HepG2 (cell line): ENCODE data around the gene STX1B. TPM values are rescaled to one million over a fixed set of nuclear protein-coding genes. Genes with fewer than 3 reads are reported as not detected.

ENCODE experiments used
- ELF1 ChIP-seq: sonication (generic); formaldehyde crosslinking; IDR thresholded peaks from 2 replicates; pipeline ENCODE4 v1.4.0; 2020; ENCODE audit warnings: missing genetic modification reagents
- FOXK1 ChIP-seq: sonication (generic); formaldehyde crosslinking; IDR thresholded peaks from 2 replicates; pipeline ENCODE4 v1.4.0; 2020; ENCODE audit warnings: low read depth, missing genetic modification reagents, borderline replicate concordance
- KDM1A ChIP-seq: IDR thresholded peaks from 2 replicates; pipeline ENCODE4 v1.6.1; 2016; ENCODE audit warnings: missing compliant biosample characterization
- MBNL3 ChIP-seq: fragments of 250-450 bp; sonication (Bioruptor Pico); conservative IDR thresholded peaks from 2 replicates; pipeline ENCODE4 v1.8.0; 2022; ENCODE audit warnings: mild to moderate bottlenecking, inconsistent platforms
- SALL2 ChIP-seq: sonication (generic); formaldehyde crosslinking; IDR thresholded peaks from 2 replicates; pipeline ENCODE4 v1.8.1; 2023; ENCODE audit warnings: mild to moderate bottlenecking, missing genetic modification reagents, inconsistent platforms
- SNAI1 ChIP-seq: sonication (generic); formaldehyde crosslinking; IDR thresholded peaks from 2 replicates; pipeline ENCODE4 v1.5.0; 2020; ENCODE audit warnings: mild to moderate bottlenecking, missing genetic modification reagents, borderline replicate concordance
- SSRP1 ChIP-seq: IDR thresholded peaks from 2 replicates; pipeline ENCODE4 v1.6.1; 2016; ENCODE audit warnings: control low read depth
- ZFP90 ChIP-seq: sonication (generic); formaldehyde crosslinking; IDR thresholded peaks from 2 replicates; pipeline ENCODE4 v1.8.0; 2022; ENCODE audit warnings: missing genetic modification reagents, mild to moderate bottlenecking, inconsistent platforms, borderline replicate concordance
- ZNF335 ChIP-seq: sonication (generic); formaldehyde crosslinking; IDR thresholded peaks from 2 replicates; pipeline ENCODE4 v1.4.0; 2020; ENCODE audit warnings: missing genetic modification reagents
- ZNF44 ChIP-seq: sonication (generic); formaldehyde crosslinking; IDR thresholded peaks from 2 replicates; pipeline ENCODE4 v1.5.1; 2020; ENCODE audit warnings: mild to moderate bottlenecking, missing genetic modification reagents
- ZNF572 ChIP-seq: sonication (generic); formaldehyde crosslinking; IDR thresholded peaks from 2 replicates; pipeline ENCODE4 v1.5.1; 2020; ENCODE audit warnings: mild to moderate bottlenecking, missing genetic modification reagents
- ZNF577 ChIP-seq: sonication (generic); formaldehyde crosslinking; IDR thresholded peaks from 2 replicates; pipeline ENCODE4 v1.4.0; 2020; ENCODE audit warnings: mild to moderate bottlenecking, low read depth, missing genetic modification reagents, borderline replicate concordance
- ZNF607 ChIP-seq: sonication (generic); formaldehyde crosslinking; IDR thresholded peaks from 2 replicates; pipeline ENCODE4 v1.5.1; 2020; ENCODE audit warnings: missing genetic modification reagents, mild to moderate bottlenecking, borderline replicate concordance
- ZNF776 ChIP-seq: sonication (generic); formaldehyde crosslinking; IDR thresholded peaks from 2 replicates; pipeline ENCODE4 v1.4.0; 2020; ENCODE audit warnings: mild to moderate bottlenecking, missing genetic modification reagents
- ZNF788 ChIP-seq: sonication (generic); formaldehyde crosslinking; IDR thresholded peaks from 2 replicates; pipeline ENCODE4 v1.5.0; 2020; ENCODE audit warnings: mild to moderate bottlenecking, missing genetic modification reagents, borderline replicate concordance
- polyA plus RNA-seq, 8 experiments: library from polyadenylated mRNA; depleted of rRNA in 3 of 8; stranded (reverse) in 7 of 8; unstranded in 1 of 8; fragments of >200 nt; fragmentation: Illumina TruSeq in 4 of 8; extraction: Trizol in 4 of 8; gene quantifications; 2 replicates each; pipeline versions ENCODE4 v1.2.1 to v1.2.3, GENCODE V29; 2011 to 2016; ENCODE audit warnings: low read depth in 4 of 8, missing spikeins in 1 of 8, mixed read lengths in 1 of 8; ENCODE audit not compliant: insufficient read depth in 1 of 8
- total RNA-seq, 5 experiments: library from RNA; depleted of rRNA; stranded (reverse); fragments of >200 nt; fragmentation: Illumina TruSeq; extraction: Trizol; gene quantifications; 2 replicates each; pipeline ENCODE4 v1.2.3, GENCODE V29; 2016; ENCODE audit warnings: low read depth in 1 of 5
- TF ChIP-seq, protein P1 (sequence below): sonication (generic); formaldehyde crosslinking; IDR thresholded peaks from 2 replicates; pipeline ENCODE4 v1.8.0; 2022; ENCODE audit warnings: mild to moderate bottlenecking, missing genetic modification reagents; ENCODE audit not compliant: insufficient replicate concordance
- TF ChIP-seq, protein P2 (sequence below): sonication (generic); formaldehyde crosslinking; IDR thresholded peaks from 2 replicates; pipeline ENCODE4 v1.4.0; 2020; ENCODE audit warnings: missing genetic modification reagents
- TF ChIP-seq, protein P3 (sequence below): sonication (generic); formaldehyde crosslinking; IDR thresholded peaks from 2 replicates; pipeline ENCODE4 v1.4.0; 2020; ENCODE audit warnings: mild to moderate bottlenecking, missing genetic modification reagents, borderline replicate concordance
- TF ChIP-seq, protein P4 (sequence below): sonication (generic); formaldehyde crosslinking; IDR thresholded peaks from 2 replicates; pipeline ENCODE4 v1.5.0; 2020; ENCODE audit warnings: missing genetic modification reagents, mild to moderate bottlenecking, borderline replicate concordance
- TF ChIP-seq, protein P5 (sequence below): sonication (generic); formaldehyde crosslinking; IDR thresholded peaks from 2 replicates; pipeline ENCODE4 v1.8.0; 2022; ENCODE audit warnings: low read depth, missing genetic modification reagents

STX1B gene
- total and polyA plus RNA-seq, 2 of the 13 experiments (the other 11 are each of a cell fraction or from before 2014, with no cell fraction given): 2.1 to 3.0 TPM

DNA sequence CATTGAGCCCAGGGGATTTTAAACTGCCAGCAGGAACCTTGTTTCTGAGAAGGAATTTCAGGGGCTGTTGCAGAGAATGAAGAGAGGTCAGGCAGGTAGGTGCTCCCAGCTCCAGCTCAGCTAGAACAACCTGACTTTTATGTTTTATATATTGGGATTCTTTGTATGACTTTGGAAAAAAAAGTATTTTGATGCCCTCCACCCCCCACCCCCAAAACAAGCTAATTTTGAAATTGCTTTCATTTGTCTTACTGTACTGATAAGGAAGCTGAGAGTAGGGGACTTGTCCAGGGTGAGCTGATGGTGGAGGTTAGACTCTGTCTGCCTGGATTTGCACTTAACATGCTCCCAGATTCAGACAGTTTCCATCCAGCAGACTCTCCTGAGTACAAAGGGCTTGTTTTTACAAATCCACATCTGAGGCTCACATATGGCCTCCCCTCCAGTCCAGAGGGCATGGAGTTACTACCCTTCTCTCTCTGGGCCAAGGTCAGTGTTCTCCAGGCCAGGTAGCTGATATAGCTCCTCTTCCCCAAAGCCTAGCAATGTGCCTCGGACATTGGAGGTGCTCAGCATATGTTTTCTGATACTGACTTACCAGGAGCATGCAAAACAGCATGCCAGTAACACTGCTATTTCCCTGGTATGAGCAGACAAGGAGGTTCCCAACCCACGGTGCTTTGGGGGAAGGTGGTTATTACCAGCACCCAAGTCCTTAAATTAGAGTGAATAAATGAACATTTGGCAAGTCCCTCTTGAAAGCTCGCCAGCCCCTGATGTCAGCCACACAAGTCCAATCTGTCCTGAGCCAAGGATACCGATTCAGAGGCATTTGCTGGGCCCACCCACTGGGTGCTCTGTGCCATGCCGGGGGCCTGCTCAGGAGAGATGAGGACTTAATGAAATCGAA lies 11.3 kb downstream of the STX1B start (continued):
- TF ChIP-seq, protein P1, sequence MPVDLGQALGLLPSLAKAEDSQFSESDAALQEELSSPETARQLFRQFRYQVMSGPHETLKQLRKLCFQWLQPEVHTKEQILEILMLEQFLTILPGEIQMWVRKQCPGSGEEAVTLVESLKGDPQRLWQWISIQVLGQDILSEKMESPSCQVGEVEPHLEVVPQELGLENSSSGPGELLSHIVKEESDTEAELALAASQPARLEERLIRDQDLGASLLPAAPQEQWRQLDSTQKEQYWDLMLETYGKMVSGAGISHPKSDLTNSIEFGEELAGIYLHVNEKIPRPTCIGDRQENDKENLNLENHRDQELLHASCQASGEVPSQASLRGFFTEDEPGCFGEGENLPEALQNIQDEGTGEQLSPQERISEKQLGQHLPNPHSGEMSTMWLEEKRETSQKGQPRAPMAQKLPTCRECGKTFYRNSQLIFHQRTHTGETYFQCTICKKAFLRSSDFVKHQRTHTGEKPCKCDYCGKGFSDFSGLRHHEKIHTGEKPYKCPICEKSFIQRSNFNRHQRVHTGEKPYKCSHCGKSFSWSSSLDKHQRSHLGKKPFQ (CRISPR knock-in tag): no peak
- TF ChIP-seq, protein P2, sequence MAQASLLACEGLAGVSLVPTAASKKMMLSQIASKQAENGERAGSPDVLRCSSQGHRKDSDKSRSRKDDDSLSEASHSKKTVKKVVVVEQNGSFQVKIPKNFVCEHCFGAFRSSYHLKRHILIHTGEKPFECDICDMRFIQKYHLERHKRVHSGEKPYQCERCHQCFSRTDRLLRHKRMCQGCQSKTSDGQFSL (CRISPR knock-in tag): no peak
- TF ChIP-seq ZNF335 (CRISPR knock-in tag): 0 out of 2 replicates have a peak, but pooled peaks have one; percentile 15
- TF ChIP-seq, protein P3, sequence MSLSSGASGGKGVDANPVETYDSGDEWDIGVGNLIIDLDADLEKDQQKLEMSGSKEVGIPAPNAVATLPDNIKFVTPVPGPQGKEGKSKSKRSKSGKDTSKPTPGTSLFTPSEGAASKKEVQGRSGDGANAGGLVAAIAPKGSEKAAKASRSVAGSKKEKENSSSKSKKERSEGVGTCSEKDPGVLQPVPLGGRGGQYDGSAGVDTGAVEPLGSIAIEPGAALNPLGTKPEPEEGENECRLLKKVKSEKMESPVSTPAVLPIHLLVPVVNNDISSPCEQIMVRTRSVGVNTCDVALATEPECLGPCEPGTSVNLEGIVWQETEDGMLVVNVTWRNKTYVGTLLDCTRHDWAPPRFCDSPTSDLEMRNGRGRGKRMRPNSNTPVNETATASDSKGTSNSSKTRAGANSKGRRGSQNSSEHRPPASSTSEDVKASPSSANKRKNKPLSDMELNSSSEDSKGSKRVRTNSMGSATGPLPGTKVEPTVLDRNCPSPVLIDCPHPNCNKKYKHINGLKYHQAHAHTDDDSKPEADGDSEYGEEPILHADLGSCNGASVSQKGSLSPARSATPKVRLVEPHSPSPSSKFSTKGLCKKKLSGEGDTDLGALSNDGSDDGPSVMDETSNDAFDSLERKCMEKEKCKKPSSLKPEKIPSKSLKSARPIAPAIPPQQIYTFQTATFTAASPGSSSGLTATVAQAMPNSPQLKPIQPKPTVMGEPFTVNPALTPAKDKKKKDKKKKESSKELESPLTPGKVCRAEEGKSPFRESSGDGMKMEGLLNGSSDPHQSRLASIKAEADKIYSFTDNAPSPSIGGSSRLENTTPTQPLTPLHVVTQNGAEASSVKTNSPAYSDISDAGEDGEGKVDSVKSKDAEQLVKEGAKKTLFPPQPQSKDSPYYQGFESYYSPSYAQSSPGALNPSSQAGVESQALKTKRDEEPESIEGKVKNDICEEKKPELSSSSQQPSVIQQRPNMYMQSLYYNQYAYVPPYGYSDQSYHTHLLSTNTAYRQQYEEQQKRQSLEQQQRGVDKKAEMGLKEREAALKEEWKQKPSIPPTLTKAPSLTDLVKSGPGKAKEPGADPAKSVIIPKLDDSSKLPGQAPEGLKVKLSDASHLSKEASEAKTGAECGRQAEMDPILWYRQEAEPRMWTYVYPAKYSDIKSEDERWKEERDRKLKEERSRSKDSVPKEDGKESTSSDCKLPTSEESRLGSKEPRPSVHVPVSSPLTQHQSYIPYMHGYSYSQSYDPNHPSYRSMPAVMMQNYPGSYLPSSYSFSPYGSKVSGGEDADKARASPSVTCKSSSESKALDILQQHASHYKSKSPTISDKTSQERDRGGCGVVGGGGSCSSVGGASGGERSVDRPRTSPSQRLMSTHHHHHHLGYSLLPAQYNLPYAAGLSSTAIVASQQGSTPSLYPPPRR (CRISPR knock-in tag): peak; percentile 81; the same call in 1 of the 2 replicates
- no peak for TF ChIP-seq ZFP90 (CRISPR knock-in tag)
- no peak for TF ChIP-seq SSRP1
- 0 out of 2 replicates have a peak, but pooled peaks have one; percentile 40 for TF ChIP-seq ZNF572
- no peak for TF ChIP-seq SNAI1
- TF ChIP-seq MBNL3: no peak
- no peak for TF ChIP-seq KDM1A (CRISPR knock-in tag)
- TF ChIP-seq, protein P4, sequence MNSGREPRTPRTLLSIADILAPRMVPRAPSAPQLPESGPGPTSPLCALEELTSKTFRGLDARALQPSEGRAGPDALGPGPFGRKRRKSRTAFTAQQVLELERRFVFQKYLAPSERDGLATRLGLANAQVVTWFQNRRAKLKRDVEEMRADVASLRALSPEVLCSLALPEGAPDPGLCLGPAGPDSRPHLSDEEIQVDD (CRISPR knock-in tag): no peak
- peak; percentile 58; the same call in 1 of the 2 replicates for TF ChIP-seq ZNF776 (CRISPR knock-in tag)
- TF ChIP-seq ELF1: no peak
- TF ChIP-seq ZNF577 (CRISPR knock-in tag): no peak
- peak; percentile 80; the same call in 1 of the 2 replicates for TF ChIP-seq ZNF44 (CRISPR knock-in tag)
- TF ChIP-seq FOXK1 (CRISPR knock-in tag): 0 out of 2 replicates have a peak, but pooled peaks have one; percentile 19
- peak; percentile 78; the same call in 1 of the 2 replicates for TF ChIP-seq ZNF788 (CRISPR knock-in tag)
- peak; percentile 40; the same call in 1 of the 2 replicates for TF ChIP-seq ZNF607
- no peak for TF ChIP-seq SALL2
- TF ChIP-seq, protein P5, sequence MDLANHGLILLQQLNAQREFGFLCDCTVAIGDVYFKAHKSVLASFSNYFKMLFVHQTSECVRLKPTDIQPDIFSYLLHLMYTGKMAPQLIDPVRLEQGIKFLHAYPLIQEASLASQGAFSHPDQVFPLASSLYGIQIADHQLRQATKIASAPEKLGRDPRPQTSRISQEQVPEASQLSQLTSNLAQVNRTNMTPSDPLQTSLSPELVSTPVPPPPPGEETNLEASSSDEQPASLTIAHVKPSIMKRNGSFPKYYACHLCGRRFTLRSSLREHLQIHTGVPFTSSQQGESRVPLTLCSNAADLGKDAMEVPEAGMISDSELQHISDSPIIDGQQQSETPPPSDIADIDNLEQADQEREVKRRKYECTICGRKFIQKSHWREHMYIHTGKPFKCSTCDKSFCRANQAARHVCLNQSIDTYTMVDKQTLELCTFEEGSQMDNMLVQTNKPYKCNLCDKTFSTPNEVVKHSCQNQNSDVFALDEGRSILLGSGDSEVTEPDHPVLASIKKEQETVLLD (CRISPR knock-in tag): no peak
